Upper lobe of left lung (tissue), 4 donors: ENCODE data around the gene MFSD2A.

Experiments
- CTCF ChIP-seq, 6 experiments: fragments of 450-650 bp in 4 of 6; fragments of 200-600 bp in 2 of 6; sonication (generic) in 2 of 6; IDR thresholded peaks; one replicate each; pipeline ENCODE4 v1.5.1; 2016 to 2019; ENCODE audit warnings: antibody characterized with exemption in 6 of 6
- EP300 ChIP-seq, 4 donors: sonication (generic); formaldehyde crosslinking; IDR thresholded peaks; one replicate each; pipeline ENCODE4 v1.5.1; 2017; ENCODE audit warnings: antibody characterized with exemption in 4 of 4, control low read depth in 2 of 4

GRCh38 chr1:39905172-39905571 lies 49.8 kb upstream of the MFSD2A start:
- TF ChIP-seq CTCF (IDR thresholded peaks at IDR 0.05) (no peak), EP300 (IDR thresholded peaks at IDR 0.05) (no peak)
